Lower lobe of right lung (tissue), 2 donors: ENCODE results near the gene POLR2E. TPM values are rescaled to one million over a fixed set of nuclear protein-coding genes. Genes with fewer than 3 reads are reported as not detected.
A peak's percentile ranks its signal among the peaks of the same experiment; 100 is the strongest.

ENCODE experiments used
- ATAC-seq, 2 donors: fragments of 200-7000 bp; cut with Tn5 transposase; one replicate each; pipeline ENCODE4 v1.9.1; 2020 to 2022; ENCODE audit warnings: mild to moderate bottlenecking in 2 of 2, moderate library complexity in 2 of 2
- DNase-seq: peaks from one replicate; pipeline ENCODE4 v3.0.0-alpha.2; 2020
- H3K27ac ChIP-seq: fragments of 200-600 bp; one replicate; pipeline ENCODE4 v1.8.0; 2022
- H3K27me3 ChIP-seq: fragments of 200-600 bp; one replicate; pipeline ENCODE4 v1.8.0; 2022; ENCODE audit warnings: low read depth
- H3K36me3 ChIP-seq: fragments of 200-600 bp; one replicate; pipeline ENCODE4 v1.8.0; 2022; ENCODE audit warnings: mild to moderate bottlenecking
- H3K4me1 ChIP-seq: fragments of 200-600 bp; one replicate; pipeline ENCODE4 v1.8.0; 2022
- H3K4me3 ChIP-seq: fragments of 200-600 bp; one replicate; pipeline ENCODE4 v1.8.0; 2022; ENCODE audit warnings: mild to moderate bottlenecking
- H3K9me3 ChIP-seq: fragments of 200-600 bp; one replicate; pipeline ENCODE4 v1.8.0; 2022
- intact Hi-C: fragments of 100-400 bp; cut with DNase I; formaldehyde crosslinking; loops from one replicate; pipeline ENCODE4 v1.11.0; 2022
- total RNA-seq: library from RNA; stranded (reverse); fragmentation: NEBNext Ultra II Directional; extraction: Animal tissue kit (Norgen Biotek cat#: 25700); gene quantifications from one replicate; pipeline ENCODE4 v1.2.1, GENCODE V29; 2021
- TF ChIP-seq, protein P1 (sequence below): fragments of 200-600 bp; IDR thresholded peaks from one replicate; pipeline ENCODE4 v1.8.0; 2022; ENCODE audit warnings: antibody characterized with exemption, mild to moderate bottlenecking
- donor health status: DM: no; HTN: yes; CAD: no; lungs with severe emphysema.

Gene POLR2E
- total RNA-seq, 1 donor from 2014 or later, result 158 TPM

GRCh38 chr19:1104311-1105007 lies 9.3 kb upstream of the POLR2E start:
- Histone ChIP-seq H3K4me1 (peaks cover 61% of the 10 kb centered on the region), H3K4me3 (peak overlapping the region; percentile 71), H3K27me3 (no peaks in the 10 kb centered on the region), H3K36me3 (peaks cover 37% of the 10 kb centered on the region), H3K9me3 (no peaks in the 10 kb centered on the region), H3K27ac (peak overlapping the region; percentile 92)
- TF ChIP-seq, protein P1, sequence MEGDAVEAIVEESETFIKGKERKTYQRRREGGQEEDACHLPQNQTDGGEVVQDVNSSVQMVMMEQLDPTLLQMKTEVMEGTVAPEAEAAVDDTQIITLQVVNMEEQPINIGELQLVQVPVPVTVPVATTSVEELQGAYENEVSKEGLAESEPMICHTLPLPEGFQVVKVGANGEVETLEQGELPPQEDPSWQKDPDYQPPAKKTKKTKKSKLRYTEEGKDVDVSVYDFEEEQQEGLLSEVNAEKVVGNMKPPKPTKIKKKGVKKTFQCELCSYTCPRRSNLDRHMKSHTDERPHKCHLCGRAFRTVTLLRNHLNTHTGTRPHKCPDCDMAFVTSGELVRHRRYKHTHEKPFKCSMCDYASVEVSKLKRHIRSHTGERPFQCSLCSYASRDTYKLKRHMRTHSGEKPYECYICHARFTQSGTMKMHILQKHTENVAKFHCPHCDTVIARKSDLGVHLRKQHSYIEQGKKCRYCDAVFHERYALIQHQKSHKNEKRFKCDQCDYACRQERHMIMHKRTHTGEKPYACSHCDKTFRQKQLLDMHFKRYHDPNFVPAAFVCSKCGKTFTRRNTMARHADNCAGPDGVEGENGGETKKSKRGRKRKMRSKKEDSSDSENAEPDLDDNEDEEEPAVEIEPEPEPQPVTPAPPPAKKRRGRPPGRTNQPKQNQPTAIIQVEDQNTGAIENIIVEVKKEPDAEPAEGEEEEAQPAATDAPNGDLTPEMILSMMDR, result no peak
- DNase-seq, result peak; percentile 88
- intact Hi-C loops, result no loop called here
- peak; percentile 52 to 69 for ATAC-seq

- intact Hi-C loops, result no loop called here
- H3K4me1 ChIP-seq, result peaks cover 67% of the 10 kb centered on the region
- TF ChIP-seq, protein P1, result no peak
- H3K9me3 ChIP-seq, result no peaks in the 10 kb centered on the region
- peaks cover 30% of the 10 kb centered on the region for H3K36me3 ChIP-seq
- H3K4me3 ChIP-seq, result peak within 1 kb of the TSS; percentile 71
- peak within 1 kb of the TSS; percentile 92 for H3K27ac ChIP-seq
- DNase-seq, result peak; percentile 99
- peak; percentile 87 to 91 for ATAC-seq
- H3K27me3 ChIP-seq, result no peaks in the 10 kb centered on the region
Observed at GRCh38 chr19:1103708-1104310, 8.6 kb upstream of the POLR2E start, which contains the start of gene GPX4. GPX4 (plus strand) TSS chr19:1103994; CDS start chr19:1104044, 50 bp downstream.

GRCh38 chr19:1103132-1103707 lies 8.0 kb upstream of the POLR2E start:
- Histone ChIP-seq H3K27ac (peak overlapping the region; percentile 92), H3K4me1 (peaks cover 72% of the 10 kb centered on the region), H3K36me3 (peaks cover 24% of the 10 kb centered on the region), H3K4me3 (peak overlapping the region; percentile 44), H3K9me3 (no peaks in the 10 kb centered on the region), H3K27me3 (no peaks in the 10 kb centered on the region)
- TF ChIP-seq, protein P1, result no peak
- DNase-seq, result no peak
- no peak for ATAC-seq
- intact Hi-C loops, result no loop called here

GRCh38 chr19:1102407-1103131 lies 7.4 kb upstream of the POLR2E start:
- Histone ChIP-seq H3K4me3 (no peak overlapping the region), H3K36me3 (peaks cover 18% of the 10 kb centered on the region), H3K9me3 (no peaks in the 10 kb centered on the region), H3K4me1 (peaks cover 74% of the 10 kb centered on the region), H3K27me3 (no peaks in the 10 kb centered on the region), H3K27ac (peak overlapping the region; percentile 92)
- intact Hi-C loops, result no loop called here
- ATAC-seq (peak; percentile 12 to 23), DNase-seq (no peak)
- TF ChIP-seq, protein P1, result no peak

- H3K27me3 ChIP-seq, result no peaks in the 10 kb centered on the region
- peaks cover 73% of the 10 kb centered on the region for H3K4me1 ChIP-seq
- H3K36me3 ChIP-seq, result peaks cover 5% of the 10 kb centered on the region
- TF ChIP-seq, protein P1, result no peak
- ATAC-seq, result peak in 1 of 2 donors; percentile 13
- no peaks in the 10 kb centered on the region for H3K9me3 ChIP-seq
- peak; percentile 77 for DNase-seq
- H3K4me3 ChIP-seq, result peak overlapping the region; percentile 30
- intact Hi-C loops, result no loop called here
- H3K27ac ChIP-seq, result peak overlapping the region; percentile 92
Observed at GRCh38 chr19:1101337-1101698, 6.1 kb upstream of the POLR2E start.
